OCI-LY7 (cell line): ENCODE data around the gene SYDE2.

ENCODE experiments used
- CTCF ChIP-seq: fragments of 200-600 bp; sonication (generic); conservative IDR thresholded peaks from 2 replicates; pipeline ENCODE4 v1.5.1; 2014; ENCODE audit warnings: mild to moderate bottlenecking, antibody characterized with exemption, low read length, moderate library complexity, mixed read lengths
- EZH2phosphoT487 ChIP-seq: fragments of 200-600 bp; sonication (generic); IDR thresholded peaks from 2 replicates; pipeline ENCODE4 v1.6.1; 2018; ENCODE audit warnings: low read depth, borderline replicate concordance, mild to moderate bottlenecking, mixed run types, antibody characterized with exemption, low read length, moderate library complexity, mixed read lengths

DNA sequence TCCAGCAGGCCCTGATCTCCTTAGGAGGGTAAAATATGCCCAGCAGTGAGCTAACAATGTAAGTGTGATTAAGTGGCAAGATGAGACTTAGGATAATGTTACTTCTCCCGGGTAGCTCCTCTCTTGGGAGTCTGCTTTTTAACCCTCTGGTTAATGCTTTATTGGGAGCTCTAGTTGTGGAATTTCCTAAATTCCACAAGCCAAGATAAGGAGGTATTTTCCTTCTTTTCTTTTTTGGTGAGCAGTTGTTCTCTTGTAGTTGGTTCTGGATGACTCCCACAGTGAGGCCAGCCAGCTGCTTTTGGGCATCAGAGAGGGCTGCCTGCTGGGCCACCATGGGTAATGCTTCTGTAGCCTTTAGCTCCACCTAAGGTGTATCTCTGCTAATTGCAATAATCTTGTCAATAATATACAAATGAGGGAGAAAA lies 39.4 kb upstream of the SYDE2 start:
- TF ChIP-seq CTCF (peak; percentile 51), EZH2phosphoT487 (no peak)
